ENCODE measurements around the gene SLC26A3.

Gene SLC26A3

GRCh38 chr7:107783648-107784047 lies 19.4 kb downstream of the SLC26A3 start:
- no peak for DNase-seq (ENCODE audit: extremely low read depth, low read depth)
- TF ChIP-seq CTCF (IDR thresholded peaks at IDR 0.05; ENCODE audit: low read depth, low read length, missing control alignments): no peak
- no peak overlapping the region for H3K4me3 ChIP-seq (replicated peaks; ENCODE audit: low read depth, low read length)

GRCh38 chr7:107782374-107782773 lies 20.6 kb downstream of the SLC26A3 start:
- TF ChIP-seq CTCF (IDR thresholded peaks at IDR 0.05; ENCODE audit: low read depth, low read length, missing control alignments): no peak
- DNase-seq (ENCODE audit: extremely low read depth, low read depth): no peak
- no peak overlapping the region for H3K4me3 ChIP-seq (replicated peaks; ENCODE audit: low read depth, low read length)

GRCh38 chr7:107779647-107780099 lies 23.4 kb downstream of the SLC26A3 start:
- no peak for DNase-seq (ENCODE audit: extremely low read depth, low read depth)
- TF ChIP-seq CTCF (IDR thresholded peaks at IDR 0.05; ENCODE audit: low read depth, low read length, missing control alignments): no peak
- no peak overlapping the region for H3K4me3 ChIP-seq (replicated peaks; ENCODE audit: low read depth, low read length)

GRCh38 chr7:107778283-107778682 lies 24.7 kb downstream of the SLC26A3 start:
- TF ChIP-seq CTCF (IDR thresholded peaks at IDR 0.05; ENCODE audit: low read depth, low read length, missing control alignments): no peak
- H3K4me3 ChIP-seq (replicated peaks; ENCODE audit: low read depth, low read length): no peak overlapping the region
- no peak for DNase-seq (ENCODE audit: extremely low read depth, low read depth)

GRCh38 chr7:107777702-107778101 lies 25.3 kb downstream of the SLC26A3 start:
- no peak for TF ChIP-seq CTCF (IDR thresholded peaks at IDR 0.05; ENCODE audit: low read depth, low read length, missing control alignments)
- no peak for DNase-seq (ENCODE audit: extremely low read depth, low read depth)
- H3K4me3 ChIP-seq (replicated peaks; ENCODE audit: low read depth, low read length): no peak overlapping the region

GRCh38 chr7:107773027-107773426 lies 30.0 kb downstream of the SLC26A3 start:
- DNase-seq (ENCODE audit: extremely low read depth, low read depth): no peak
- no peak for TF ChIP-seq CTCF (IDR thresholded peaks at IDR 0.05; ENCODE audit: low read depth, low read length, missing control alignments)
- no peak overlapping the region for H3K4me3 ChIP-seq (replicated peaks; ENCODE audit: low read depth, low read length)

GRCh38 chr7:107768263-107768662 lies 34.8 kb downstream of the SLC26A3 start:
- no peak for TF ChIP-seq CTCF (IDR thresholded peaks at IDR 0.05; ENCODE audit: low read depth, low read length, missing control alignments)
- DNase-seq (ENCODE audit: extremely low read depth, low read depth): no peak
- H3K4me3 ChIP-seq (replicated peaks; ENCODE audit: low read depth, low read length): no peak overlapping the region
